DOHH2 (cell line): ENCODE measurements around the gene CLK4.
"Not testable (repeated sequence)": the region's sequence is repeated elsewhere in the genome, so short reads cannot be mapped to it uniquely, and the experiment has no call there.

Experiments
- H3F3A ChIP-seq: fragments of 200-600 bp; sonication (generic), shearing (Covaris generic); 2 replicates; pipeline ENCODE4 v1.6.0; 2016; ENCODE audit warnings: antibody characterized with exemption, mild to moderate bottlenecking; ENCODE audit not compliant: control insufficient read depth, insufficient read depth
- H3K27ac ChIP-seq: fragments of 200-600 bp; sonication (generic); 2 replicates; pipeline ENCODE4 v1.5.1; 2014; ENCODE audit warnings: low read depth, mild to moderate bottlenecking, low read length, moderate library complexity
- H3K27me3 ChIP-seq: fragments of 200-600 bp; sonication (generic); 2 replicates; pipeline ENCODE4 v1.6.1; 2014; ENCODE audit warnings: mild to moderate bottlenecking, low read length, mixed read lengths; ENCODE audit not compliant: control insufficient read depth
- H3K36me3 ChIP-seq: fragments of 200-600 bp; sonication (generic); 2 replicates; pipeline ENCODE4 v1.6.1; 2014; ENCODE audit warnings: mild to moderate bottlenecking, low read length, moderate library complexity, mixed read lengths; ENCODE audit not compliant: control insufficient read depth
- H3K4me1 ChIP-seq: fragments of 200-600 bp; sonication (generic); 2 replicates; pipeline ENCODE4 v1.6.1; 2014; ENCODE audit warnings: mild to moderate bottlenecking, low read length, mixed read lengths; ENCODE audit not compliant: control insufficient read depth
- H3K4me2 ChIP-seq: fragments of 200-600 bp; sonication (generic); 2 replicates; pipeline ENCODE4 v1.6.0; 2014; ENCODE audit warnings: mild to moderate bottlenecking, low read length, moderate library complexity
- H3K4me3 ChIP-seq: fragments of 200-600 bp; sonication (generic); 2 replicates; pipeline ENCODE4 v1.5.1; 2014; ENCODE audit warnings: mild to moderate bottlenecking, low read length, mixed read lengths
- H3K79me2 ChIP-seq: fragments of 200-600 bp; sonication (generic); 2 replicates; pipeline ENCODE4 v1.6.1; 2014; ENCODE audit warnings: mild to moderate bottlenecking, low read length, mixed read lengths; ENCODE audit not compliant: control insufficient read depth
- H3K9me2 ChIP-seq: fragments of 200-600 bp; sonication (generic); replicated peaks from 2 replicates; pipeline ENCODE4 v1.6.1; 2014; ENCODE audit warnings: mild to moderate bottlenecking, low read length, mixed read lengths; ENCODE audit not compliant: control insufficient read depth
- H3K9me3 ChIP-seq: fragments of 200-600 bp; sonication (generic); 2 replicates; pipeline ENCODE4 v1.6.1; 2014; ENCODE audit warnings: antibody characterized with exemption, low read length, mixed read lengths; ENCODE audit not compliant: control insufficient read depth, insufficient read depth
- H4K20me1 ChIP-seq: fragments of 200-600 bp; sonication (generic); 2 replicates; pipeline ENCODE4 v1.6.0; 2014; ENCODE audit warnings: low read depth, mild to moderate bottlenecking, antibody characterized with exemption, low read length, moderate library complexity; ENCODE audit not compliant: control insufficient read depth, insufficient read depth
- CTCF ChIP-seq: fragments of 200-600 bp; sonication (generic); IDR thresholded peaks from one replicate; pipeline ENCODE4 v1.5.1; 2014; ENCODE audit warnings: antibody characterized with exemption, mild to moderate bottlenecking, low read depth, low read length; ENCODE audit not compliant: poor library complexity, severe bottlenecking
- EZH2phosphoT487 ChIP-seq: fragments of 200-600 bp; sonication (generic); IDR thresholded peaks from 2 replicates; pipeline ENCODE4 v1.6.1; 2017; ENCODE audit warnings: borderline replicate concordance, mild to moderate bottlenecking, antibody characterized with exemption, low read length, moderate library complexity, mixed read lengths

Gene CLK4

GRCh38 chr5:178586396-178586795, 40.5 kb downstream of the CLK4 start:
- H3K4me3 ChIP-seq: no peak overlapping the region
- no peaks in the 10 kb centered on the region for H3K4me1 ChIP-seq
- H4K20me1 ChIP-seq: no peaks in the 10 kb centered on the region
- no peaks in the 10 kb centered on the region for H3K79me2 ChIP-seq
- no peak overlapping the region for H3K27ac ChIP-seq
- no peaks in the 10 kb centered on the region for H3K9me2 ChIP-seq
- no peak overlapping the region for H3K4me2 ChIP-seq
- H3K36me3 ChIP-seq: no peaks in the 10 kb centered on the region
- no peak for TF ChIP-seq EZH2phosphoT487
- no peak for TF ChIP-seq CTCF
- no peaks in the 10 kb centered on the region for H3F3A ChIP-seq
- H3K27me3 ChIP-seq: no peaks in the 10 kb centered on the region
- peaks cover 4% of the 10 kb centered on the region; the same call in 1 of the 2 replicates for H3K9me3 ChIP-seq

- not testable (repeated sequence) for H3K9me3 ChIP-seq, H3F3A ChIP-seq, H4K20me1 ChIP-seq, H3K4me1 ChIP-seq, H3K79me2 ChIP-seq, H3K4me2 ChIP-seq, H3K9me2 ChIP-seq, H3K4me3 ChIP-seq, H3K27me3 ChIP-seq, H3K27ac ChIP-seq, H3K36me3 ChIP-seq
Observed at GRCh38 chr5:178585421-178585820, 41.4 kb downstream of the CLK4 start.

GRCh38 chr5:178583279-178583678, 43.6 kb downstream of the CLK4 start:
- H3K27ac ChIP-seq: no peak overlapping the region
- no peaks in the 10 kb centered on the region for H3K9me2 ChIP-seq
- TF ChIP-seq EZH2phosphoT487 (no peak), CTCF (no peak)
- H4K20me1 ChIP-seq: no peaks in the 10 kb centered on the region
- H3K36me3 ChIP-seq: no peaks in the 10 kb centered on the region
- no peaks in the 10 kb centered on the region for H3F3A ChIP-seq
- H3K4me2 ChIP-seq: no peak overlapping the region
- no peaks in the 10 kb centered on the region for H3K79me2 ChIP-seq
- H3K9me3 ChIP-seq: peaks cover 4% of the 10 kb centered on the region; the same call in 1 of the 2 replicates
- H3K4me1 ChIP-seq: no peaks in the 10 kb centered on the region
- H3K4me3 ChIP-seq: no peak overlapping the region
- no peaks in the 10 kb centered on the region for H3K27me3 ChIP-seq

- no peaks in the 10 kb centered on the region for H3F3A ChIP-seq
Observed at GRCh38 chr5:178582291-178582690, 44.6 kb downstream of the CLK4 start.

More at GRCh38 chr5:178582291-178582690, 44.6 kb downstream of the CLK4 start:
- no peaks in the 10 kb centered on the region for H3K27me3 ChIP-seq
- H3K27ac ChIP-seq: no peak overlapping the region
- peaks cover 4% of the 10 kb centered on the region; the same call in 1 of the 2 replicates for H3K9me3 ChIP-seq
- no peaks in the 10 kb centered on the region for H3K9me2 ChIP-seq
- no peak overlapping the region for H3K4me2 ChIP-seq
- H3K79me2 ChIP-seq: no peaks in the 10 kb centered on the region
- no peak overlapping the region for H3K4me3 ChIP-seq
- no peaks in the 10 kb centered on the region for H3K36me3 ChIP-seq
- TF ChIP-seq CTCF: no peak
- no peak for TF ChIP-seq EZH2phosphoT487
- no peaks in the 10 kb centered on the region for H4K20me1 ChIP-seq
- no peaks in the 10 kb centered on the region for H3K4me1 ChIP-seq
